Measurements from ENCODE around the gene SLC6A12.

DNA sequence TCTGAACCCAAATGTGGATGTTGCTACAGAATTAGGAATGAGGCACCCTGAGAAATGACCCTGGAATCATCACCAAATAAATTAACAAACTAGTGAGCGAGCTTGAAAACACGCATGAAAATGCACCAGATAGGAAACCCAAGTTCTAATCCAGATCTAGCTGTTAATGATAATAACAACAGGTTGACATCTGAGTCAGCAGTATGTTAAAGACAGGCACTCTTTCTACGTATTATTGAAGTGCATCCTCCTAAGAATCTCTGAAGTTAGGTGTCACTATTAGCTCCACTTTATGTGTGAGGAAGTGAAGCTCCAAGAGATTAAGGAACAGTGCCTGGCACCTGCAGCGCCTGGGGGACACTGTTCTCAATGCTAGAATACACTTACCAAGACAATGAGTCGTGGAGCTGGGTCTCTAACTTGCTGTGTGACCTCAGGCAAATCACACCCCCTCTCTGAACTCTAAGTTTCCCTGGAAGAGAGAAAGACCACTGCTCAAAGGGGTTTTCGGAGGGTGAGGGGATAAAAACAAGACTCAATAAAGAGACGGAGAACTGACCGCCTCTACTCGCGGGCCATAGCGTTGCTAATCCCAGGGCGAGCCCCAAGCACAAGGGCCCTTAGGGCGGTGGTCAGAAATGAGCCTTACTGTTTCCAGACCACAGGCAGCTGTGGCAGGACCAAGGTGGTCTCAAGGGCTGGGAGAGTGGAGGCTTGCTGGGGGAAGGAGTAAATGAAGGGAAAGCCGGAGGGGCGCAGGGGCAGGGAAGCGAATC lies 2.1 kb downstream of the SLC6A12 start:
- TF ChIP-seq, protein P1, sequence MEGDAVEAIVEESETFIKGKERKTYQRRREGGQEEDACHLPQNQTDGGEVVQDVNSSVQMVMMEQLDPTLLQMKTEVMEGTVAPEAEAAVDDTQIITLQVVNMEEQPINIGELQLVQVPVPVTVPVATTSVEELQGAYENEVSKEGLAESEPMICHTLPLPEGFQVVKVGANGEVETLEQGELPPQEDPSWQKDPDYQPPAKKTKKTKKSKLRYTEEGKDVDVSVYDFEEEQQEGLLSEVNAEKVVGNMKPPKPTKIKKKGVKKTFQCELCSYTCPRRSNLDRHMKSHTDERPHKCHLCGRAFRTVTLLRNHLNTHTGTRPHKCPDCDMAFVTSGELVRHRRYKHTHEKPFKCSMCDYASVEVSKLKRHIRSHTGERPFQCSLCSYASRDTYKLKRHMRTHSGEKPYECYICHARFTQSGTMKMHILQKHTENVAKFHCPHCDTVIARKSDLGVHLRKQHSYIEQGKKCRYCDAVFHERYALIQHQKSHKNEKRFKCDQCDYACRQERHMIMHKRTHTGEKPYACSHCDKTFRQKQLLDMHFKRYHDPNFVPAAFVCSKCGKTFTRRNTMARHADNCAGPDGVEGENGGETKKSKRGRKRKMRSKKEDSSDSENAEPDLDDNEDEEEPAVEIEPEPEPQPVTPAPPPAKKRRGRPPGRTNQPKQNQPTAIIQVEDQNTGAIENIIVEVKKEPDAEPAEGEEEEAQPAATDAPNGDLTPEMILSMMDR (IDR thresholded peaks at IDR 0.05): no peak
- no peak for TF ChIP-seq POLR2A (IDR thresholded peaks at IDR 0.05)
